ENCODE measurements around the gene GAD2.
"Not testable (repeated sequence)": the region's sequence is repeated elsewhere in the genome, so short reads cannot be mapped to it uniquely, and the experiment has no call there.

GAD2 gene

GRCh38 chr10:26323219-26323618 is 106.6 kb downstream of the GAD2 start:
- DNase-seq, result no peak

GRCh38 chr10:26326851-26327250 is 110.3 kb downstream of the GAD2 start:
- DNase-seq, result peak in 1 of 2 donors; percentile 20

GRCh38 chr10:26327811-26328210 is 111.2 kb downstream of the GAD2 start:
- DNase-seq, result no peak

GRCh38 chr10:26331371-26331770 is 114.8 kb downstream of the GAD2 start:
- no peak for DNase-seq

- no peak for DNase-seq
Observed at GRCh38 chr10:26334232-26334931, 117.8 kb downstream of the GAD2 start.

- DNase-seq, result peak; percentile 50 to 83
Observed at GRCh38 chr10:26334932-26335573, 118.5 kb downstream of the GAD2 start.

- peak; percentile 22 to 31 for DNase-seq
Observed at GRCh38 chr10:26335574-26336093, 119.1 kb downstream of the GAD2 start.

GRCh38 chr10:26336979-26337378 is 120.4 kb downstream of the GAD2 start:
- peak; percentile 57 to 63 for DNase-seq

- DNase-seq, result no peak
Observed at GRCh38 chr10:26341701-26342100, 125.1 kb downstream of the GAD2 start.

GRCh38 chr10:26348821-26349417 is 132.3 kb downstream of the GAD2 start:
- DNase-seq, result not testable (repeated sequence)
